ACC112 (cell line): ENCODE data around the gene NOL11.
"Not testable (repeated sequence)": the region's sequence is repeated elsewhere in the genome, so short reads cannot be mapped to it uniquely, and the experiment has no call there.

Source experiments
- H2AFZ ChIP-seq: fragments of 200-600 bp; sonication (generic); one replicate; pipeline ENCODE4 v1.6.0; 2017; ENCODE audit warnings: antibody characterized with exemption, low read length; ENCODE audit not compliant: unreplicated experiment
- H3K27ac ChIP-seq: fragments of 200-600 bp; sonication (generic); 2 replicates; pipeline ENCODE4 v1.5.1; 2014; ENCODE audit warnings: low read depth, mild to moderate bottlenecking, antibody characterized with exemption, low read length, moderate library complexity
- H3K27me3 ChIP-seq: fragments of 200-600 bp; sonication (generic); 2 replicates; pipeline ENCODE4 v1.6.1; 2014; ENCODE audit warnings: mild to moderate bottlenecking, antibody characterized with exemption, low read length, moderate library complexity, mixed read lengths; ENCODE audit not compliant: insufficient read depth
- H3K36me3 ChIP-seq: fragments of 200-600 bp; sonication (generic); 2 replicates; pipeline ENCODE4 v1.6.1; 2016; ENCODE audit warnings: mild to moderate bottlenecking, antibody characterized with exemption, low read length, moderate library complexity, mixed read lengths; ENCODE audit not compliant: insufficient read depth
- H3K4me1 ChIP-seq: fragments of 200-600 bp; sonication (generic); one replicate; pipeline ENCODE4 v1.6.1; 2016; ENCODE audit warnings: low read length, mixed read lengths; ENCODE audit not compliant: insufficient read depth, unreplicated experiment, control insufficient read depth
- H3K4me3 ChIP-seq: fragments of 200-600 bp; sonication (generic); 2 replicates; pipeline ENCODE4 v1.5.1; 2014; ENCODE audit warnings: mild to moderate bottlenecking, low read depth, low read length
- H3K79me2 ChIP-seq: fragments of 200-600 bp; sonication (generic); one replicate; pipeline ENCODE4 v1.6.0; 2016; ENCODE audit warnings: low read length; ENCODE audit not compliant: control insufficient read depth, unreplicated experiment, insufficient read depth

The NOL11 gene

GRCh38 chr17:67685351-67685750, 32.4 kb upstream of the NOL11 start:
- H3K4me3 ChIP-seq: no peak overlapping the region
- no peaks in the 10 kb centered on the region for H3K36me3 ChIP-seq
- H2AFZ ChIP-seq: no peak overlapping the region

GRCh38 chr17:67686241-67686640, 31.5 kb upstream of the NOL11 start:
- Histone ChIP-seq H3K4me1 (no peaks in the 10 kb centered on the region), H3K36me3 (no peaks in the 10 kb centered on the region), H3K27me3 (no peaks in the 10 kb centered on the region), H2AFZ (no peak overlapping the region), H3K79me2 (no peaks in the 10 kb centered on the region), H3K4me3 (no peak overlapping the region), H3K27ac (no peak overlapping the region)

More at GRCh38 chr17:67685351-67685750, 32.4 kb upstream of the NOL11 start:
- Histone ChIP-seq H3K4me1 (no peaks in the 10 kb centered on the region), H3K27ac (no peak overlapping the region), H3K27me3 (no peaks in the 10 kb centered on the region), H3K79me2 (no peaks in the 10 kb centered on the region)

GRCh38 chr17:67687511-67687910, 30.2 kb upstream of the NOL11 start:
- no peaks in the 10 kb centered on the region for H3K79me2 ChIP-seq
- no peak overlapping the region for H3K27ac ChIP-seq
- H3K36me3 ChIP-seq: no peaks in the 10 kb centered on the region
- no peaks in the 10 kb centered on the region for H3K4me1 ChIP-seq
- H3K27me3 ChIP-seq: no peaks in the 10 kb centered on the region
- no peak overlapping the region for H2AFZ ChIP-seq
- no peak overlapping the region for H3K4me3 ChIP-seq

GRCh38 chr17:67689534-67690177, 28.1 kb upstream of the NOL11 start:
- no peak overlapping the region for H3K4me3 ChIP-seq
- H3K36me3 ChIP-seq: no peaks in the 10 kb centered on the region
- no peak overlapping the region for H3K27ac ChIP-seq
- H3K4me1 ChIP-seq: no peaks in the 10 kb centered on the region
- H2AFZ ChIP-seq: no peak overlapping the region
- H3K79me2 ChIP-seq: no peaks in the 10 kb centered on the region
- H3K27me3 ChIP-seq: no peaks in the 10 kb centered on the region

- H2AFZ ChIP-seq: no peak overlapping the region
- no peaks in the 10 kb centered on the region for H3K79me2 ChIP-seq
- no peaks in the 10 kb centered on the region for H3K27me3 ChIP-seq
- H3K4me1 ChIP-seq: no peaks in the 10 kb centered on the region
- no peaks in the 10 kb centered on the region for H3K36me3 ChIP-seq
- H3K4me3 ChIP-seq: no peak overlapping the region
- no peak overlapping the region for H3K27ac ChIP-seq
Measured at GRCh38 chr17:67693811-67694210, 23.9 kb upstream of the NOL11 start.

GRCh38 chr17:67696347-67696746, 21.4 kb upstream of the NOL11 start:
- Histone ChIP-seq H2AFZ (no peak overlapping the region), H3K4me3 (no peak overlapping the region), H3K36me3 (no peaks in the 10 kb centered on the region), H3K27me3 (0 out of 2 replicates have a peak, but pooled peaks cover 6% of the 10 kb centered on the region), H3K27ac (no peak overlapping the region), H3K4me1 (no peaks in the 10 kb centered on the region), H3K79me2 (no peaks in the 10 kb centered on the region)

- H3K79me2 ChIP-seq: no peaks in the 10 kb centered on the region
- no peak overlapping the region for H2AFZ ChIP-seq
- no peak overlapping the region for H3K4me3 ChIP-seq
- no peaks in the 10 kb centered on the region for H3K36me3 ChIP-seq
- 0 out of 2 replicates have a peak, but pooled peaks cover 6% of the 10 kb centered on the region for H3K27me3 ChIP-seq
- H3K27ac ChIP-seq: no peak overlapping the region
- no peaks in the 10 kb centered on the region for H3K4me1 ChIP-seq
Measured at GRCh38 chr17:67696853-67697498, 20.8 kb upstream of the NOL11 start.

GRCh38 chr17:67700037-67700724, 17.6 kb upstream of the NOL11 start:
- no peaks in the 10 kb centered on the region for H3K36me3 ChIP-seq
- no peak overlapping the region for H3K27ac ChIP-seq
- no peak overlapping the region for H3K4me3 ChIP-seq
- H3K27me3 ChIP-seq: 0 out of 2 replicates have a peak, but pooled peaks cover 6% of the 10 kb centered on the region
- no peak overlapping the region for H2AFZ ChIP-seq
- no peaks in the 10 kb centered on the region for H3K4me1 ChIP-seq
- H3K79me2 ChIP-seq: no peaks in the 10 kb centered on the region

GRCh38 chr17:67700725-67701119, 17.0 kb upstream of the NOL11 start:
- Histone ChIP-seq H3K27me3 (0 out of 2 replicates have a peak, but pooled peaks cover 6% of the 10 kb centered on the region), H3K27ac (no peak overlapping the region), H3K4me3 (no peak overlapping the region), H3K36me3 (no peaks in the 10 kb centered on the region), H2AFZ (no peak overlapping the region), H3K4me1 (no peaks in the 10 kb centered on the region), H3K79me2 (no peaks in the 10 kb centered on the region)

GRCh38 chr17:67702861-67703260, 14.9 kb upstream of the NOL11 start:
- not testable (repeated sequence) for H3K79me2 ChIP-seq, H3K27ac ChIP-seq, H2AFZ ChIP-seq, H3K4me3 ChIP-seq, H3K36me3 ChIP-seq, H3K27me3 ChIP-seq, H3K4me1 ChIP-seq

- Histone ChIP-seq H3K27ac (no peak overlapping the region), H2AFZ (no peak overlapping the region), H3K36me3 (no peaks in the 10 kb centered on the region), H3K79me2 (no peaks in the 10 kb centered on the region), H3K27me3 (no peaks in the 10 kb centered on the region), H3K4me1 (no peaks in the 10 kb centered on the region), H3K4me3 (no peak overlapping the region)
Measured at GRCh38 chr17:67707442-67707841, 10.3 kb upstream of the NOL11 start.
